HepG2 (cell line): ENCODE results near the gene AIP. TPM values are rescaled to one million over a fixed set of nuclear protein-coding genes. Genes with fewer than 3 reads are reported as not detected.

ENCODE experiments used
- ATF3 ChIP-seq: sonication (generic); formaldehyde crosslinking; IDR thresholded peaks from 2 replicates; pipeline ENCODE4 v1.4.0; 2020; ENCODE audit warnings: missing genetic modification reagents
- CSRNP2 ChIP-seq: sonication (generic); formaldehyde crosslinking; conservative IDR thresholded peaks from 2 replicates; pipeline ENCODE4 v1.8.0; 2022; ENCODE audit warnings: low read depth, missing genetic modification reagents
- ETS1 ChIP-seq: sonication (generic); formaldehyde crosslinking; IDR thresholded peaks from 2 replicates; pipeline ENCODE4 v1.4.0; 2020; ENCODE audit warnings: missing genetic modification reagents
- HMGA1 ChIP-seq: sonication (generic); formaldehyde crosslinking; conservative IDR thresholded peaks from 2 replicates; pipeline ENCODE4 v1.4.0; 2020; ENCODE audit warnings: missing genetic modification reagents
- KAT7 ChIP-seq: IDR thresholded peaks from 2 replicates; pipeline ENCODE4 v1.6.1; 2018; ENCODE audit warnings: borderline replicate concordance, missing compliant biosample characterization
- KLF11 ChIP-seq: IDR thresholded peaks from 2 replicates; pipeline ENCODE4 v1.6.1; 2016; ENCODE audit warnings: missing compliant biosample characterization
- KLF6 ChIP-seq: IDR thresholded peaks from 2 replicates; pipeline ENCODE4 v1.8.0; 2016; ENCODE audit warnings: missing biosample characterization, missing genetic modification reagents
- MTA1 ChIP-seq: sonication (generic); formaldehyde crosslinking; IDR thresholded peaks from 2 replicates; pipeline ENCODE4 v1.4.0; 2020; ENCODE audit warnings: missing genetic modification reagents, mild to moderate bottlenecking, borderline replicate concordance
- RARA ChIP-seq: IDR thresholded peaks from 2 replicates; pipeline ENCODE4 v1.6.1; 2016; ENCODE audit warnings: missing genetic modification reagents, missing compliant biosample characterization
- RBFOX2 ChIP-seq: fragments of 200-400 bp; formaldehyde crosslinking; IDR thresholded peaks from 2 replicates; pipeline ENCODE4 v1.6.1; 2017; ENCODE audit warnings: low read depth, mild to moderate bottlenecking, low read length
- RELA ChIP-seq: sonication (generic); formaldehyde crosslinking; IDR thresholded peaks from 2 replicates; pipeline ENCODE4 v1.4.0; 2020; ENCODE audit warnings: missing genetic modification reagents
- SIX1 ChIP-seq: sonication (generic); formaldehyde crosslinking; IDR thresholded peaks from 2 replicates; pipeline ENCODE4 v1.4.0; 2020; ENCODE audit warnings: missing genetic modification reagents, borderline replicate concordance
- SOX5 ChIP-seq: IDR thresholded peaks from 2 replicates; pipeline ENCODE4 v1.6.1; 2016; ENCODE audit warnings: borderline replicate concordance
- ZHX2 ChIP-seq, 2 experiments: sonication (generic) in 1 of 2; formaldehyde crosslinking in 1 of 2; IDR thresholded peaks; 2 replicates each; pipeline versions ENCODE4 v1.6.1 to v1.9.0; 2014 to 2022; ENCODE audit warnings: antibody characterized with exemption in 1 of 2, borderline replicate concordance in 1 of 2, inconsistent platforms in 1 of 2, low read depth in 1 of 2, missing genetic modification reagents in 1 of 2
- ZNF280D ChIP-seq: sonication (generic); formaldehyde crosslinking; IDR thresholded peaks from 2 replicates; pipeline ENCODE4 v1.5.1; 2020; ENCODE audit warnings: mild to moderate bottlenecking, missing genetic modification reagents
- ZNF501 ChIP-seq: sonication (generic); formaldehyde crosslinking; IDR thresholded peaks from 2 replicates; pipeline ENCODE4 v1.5.1; 2020; ENCODE audit warnings: mild to moderate bottlenecking, moderate library complexity, missing genetic modification reagents
- ZNF615 ChIP-seq: sonication (generic); formaldehyde crosslinking; IDR thresholded peaks from 2 replicates; pipeline ENCODE4 v1.5.0; 2020; ENCODE audit warnings: mild to moderate bottlenecking, missing genetic modification reagents, borderline replicate concordance
- polyA plus RNA-seq, 8 experiments: library from polyadenylated mRNA; depleted of rRNA in 3 of 8; stranded (reverse) in 7 of 8; unstranded in 1 of 8; fragments of >200 nt; fragmentation: Illumina TruSeq in 4 of 8; extraction: Trizol in 4 of 8; gene quantifications; 2 replicates each; pipeline versions ENCODE4 v1.2.1 to v1.2.3, GENCODE V29; 2011 to 2016; ENCODE audit warnings: low read depth in 4 of 8, missing spikeins in 1 of 8, mixed read lengths in 1 of 8; ENCODE audit not compliant: insufficient read depth in 1 of 8
- total RNA-seq, 5 experiments: library from RNA; depleted of rRNA; stranded (reverse); fragments of >200 nt; fragmentation: Illumina TruSeq; extraction: Trizol; gene quantifications; 2 replicates each; pipeline ENCODE4 v1.2.3, GENCODE V29; 2016; ENCODE audit warnings: low read depth in 1 of 5

AIP gene
- total and polyA plus RNA-seq, 2 of the 13 experiments (the other 11 are each of a cell fraction or from before 2014, with no cell fraction given) = 51.8 to 110 TPM

- TF ChIP-seq ZHX2 (IDR thresholded peaks at IDR 0.05; ENCODE audit: low read depth) = peak; percentile 10
- no peak for TF ChIP-seq ZHX2 (CRISPR knock-in tag; IDR thresholded peaks at IDR 0.05; ENCODE audit: borderline replicate concordance)
- TF ChIP-seq ETS1 (CRISPR knock-in tag) = no peak
- no peak for TF ChIP-seq HMGA1 (CRISPR knock-in tag)
- no peak for TF ChIP-seq SOX5
- TF ChIP-seq ATF3 = no peak
- TF ChIP-seq RARA (CRISPR knock-in tag) = no peak
- no peak for TF ChIP-seq RELA (CRISPR knock-in tag)
- TF ChIP-seq RBFOX2 = peak; percentile 36
- TF ChIP-seq CSRNP2 (CRISPR knock-in tag) = no peak
- TF ChIP-seq SIX1 (CRISPR knock-in tag) = no peak
- no peak for TF ChIP-seq KAT7
- no peak for TF ChIP-seq ZNF280D (CRISPR knock-in tag)
- TF ChIP-seq ZNF501 (CRISPR knock-in tag) = peak; percentile 62
- no peak for TF ChIP-seq KLF6
- TF ChIP-seq MTA1 (CRISPR knock-in tag) = no peak
- TF ChIP-seq KLF11 (CRISPR knock-in tag) = 0 out of 2 replicates have a peak, but pooled peaks have one; percentile 44
- TF ChIP-seq ZNF615 (CRISPR knock-in tag) = no peak
Measured at GRCh38 chr11:67505605-67506396, 23.0 kb downstream of the AIP start (continued).
